H9 (cell line): ENCODE results near the gene BANP. TPM values are rescaled to one million over a fixed set of nuclear protein-coding genes. Genes with fewer than 3 reads are reported as not detected.
A peak's percentile ranks its signal among the peaks of the same experiment; 100 is the strongest.

ENCODE experiments used
- DNase-seq: peaks from one replicate; pipeline ENCODE4 v3.0.0-alpha.2; 2017
- H2AFZ ChIP-seq: one replicate; pipeline ENCODE4 v1.6.1; 2013; ENCODE audit warnings: mild to moderate bottlenecking, low read length, control low read depth, moderate library complexity
- H2AK5ac ChIP-seq: 2 replicates; pipeline ENCODE4 v1.6.1; 2013; ENCODE audit warnings: low read length, control low read depth, mixed read lengths; ENCODE audit not compliant: insufficient read length
- H2BK120ac ChIP-seq: one replicate; pipeline ENCODE4 v1.6.1; 2013; ENCODE audit warnings: low read depth, mild to moderate bottlenecking, low read length, control low read depth, inconsistent platforms; ENCODE audit not compliant: poor library complexity, severe bottlenecking
- H2BK12ac ChIP-seq: 2 replicates; pipeline ENCODE4 v1.6.1; 2013; ENCODE audit warnings: low read length, control low read depth, mixed read lengths, low read depth; ENCODE audit not compliant: insufficient read length
- H2BK15ac ChIP-seq: 2 replicates; pipeline ENCODE4 v1.6.1; 2013; ENCODE audit warnings: low read depth, low read length, control low read depth
- H2BK20ac ChIP-seq: one replicate; pipeline ENCODE4 v1.6.1; 2013; ENCODE audit warnings: low read depth, mild to moderate bottlenecking, low read length, control low read depth, inconsistent platforms; ENCODE audit not compliant: poor library complexity, severe bottlenecking
- H2BK5ac ChIP-seq: 2 replicates; pipeline ENCODE4 v1.6.1; 2013; ENCODE audit warnings: low read length, control low read depth, mixed read lengths; ENCODE audit not compliant: insufficient read length
- H3K14ac ChIP-seq: 2 replicates; pipeline ENCODE4 v1.6.1; 2013; ENCODE audit warnings: low read length, control low read depth; ENCODE audit not compliant: insufficient read depth
- H3K18ac ChIP-seq: 2 replicates; pipeline ENCODE4 v1.6.1; 2013; ENCODE audit warnings: low read depth, mild to moderate bottlenecking, mixed read lengths, low read length, control low read depth; ENCODE audit not compliant: insufficient read length
- H3K23ac ChIP-seq: 2 replicates; pipeline ENCODE4 v1.6.1; 2013; ENCODE audit warnings: low read length, control low read depth, mixed read lengths, low read depth; ENCODE audit not compliant: insufficient read length
- H3K23me2 ChIP-seq: 2 replicates; pipeline ENCODE4 v1.6.1; 2013; ENCODE audit warnings: low read depth, mild to moderate bottlenecking, mixed read lengths, low read length, control low read depth; ENCODE audit not compliant: insufficient read length, poor library complexity, severe bottlenecking
- H3K27ac ChIP-seq: 2 replicates; pipeline ENCODE4 v1.5.1; 2013; ENCODE audit warnings: low read length, control low read depth, mixed read lengths, low read depth; ENCODE audit not compliant: insufficient read length
- H3K27me3 ChIP-seq: 2 replicates; pipeline ENCODE4 v1.6.1; 2013; ENCODE audit warnings: low read length, control low read depth, inconsistent platforms; ENCODE audit not compliant: insufficient read depth
- H3K4ac ChIP-seq: 2 replicates; pipeline ENCODE4 v1.6.1; 2013; ENCODE audit warnings: low read depth, mild to moderate bottlenecking, control low read depth, inconsistent platforms, low read length, moderate library complexity
- H3K4me1 ChIP-seq: 2 replicates; pipeline ENCODE4 v1.6.1; 2013; ENCODE audit warnings: low read length, control low read depth, inconsistent platforms; ENCODE audit not compliant: insufficient read depth
- H3K4me2 ChIP-seq: 2 replicates; pipeline ENCODE4 v1.6.1; 2013; ENCODE audit warnings: low read length, control low read depth, mixed read lengths; ENCODE audit not compliant: insufficient read length, insufficient read depth
- H3K56ac ChIP-seq: 2 replicates; pipeline ENCODE4 v1.6.1; 2013; ENCODE audit warnings: low read depth, mild to moderate bottlenecking, mixed read lengths, low read length, control low read depth; ENCODE audit not compliant: insufficient read length
- H3K79me1 ChIP-seq: 2 replicates; pipeline ENCODE4 v1.6.1; 2013; ENCODE audit warnings: low read depth, mild to moderate bottlenecking, moderate library complexity, low read length, control low read depth, inconsistent platforms; ENCODE audit not compliant: insufficient read depth, poor library complexity, severe bottlenecking
- H3K79me2 ChIP-seq: 2 replicates; pipeline ENCODE4 v1.6.1; 2013; ENCODE audit warnings: low read length, control low read depth, inconsistent platforms; ENCODE audit not compliant: insufficient read depth
- H3K9ac ChIP-seq: 2 replicates; pipeline ENCODE4 v1.6.1; 2013; ENCODE audit warnings: low read length, control low read depth, mixed read lengths; ENCODE audit not compliant: insufficient read length; ENCODE audit errors: extremely low read depth
- H3K9me3 ChIP-seq: one replicate; pipeline ENCODE4 v1.6.1; 2013; ENCODE audit warnings: low read depth, low read length, inconsistent platforms; ENCODE audit not compliant: control insufficient read depth
- H3T11ph ChIP-seq: one replicate; pipeline ENCODE4 v1.6.1; 2013; ENCODE audit warnings: mild to moderate bottlenecking, low read length, control low read depth, inconsistent platforms
- H4K20me1 ChIP-seq: one replicate; pipeline ENCODE4 v1.6.1; 2013; ENCODE audit not compliant: control insufficient read depth, insufficient read length, insufficient read depth
- H4K5ac ChIP-seq: 2 replicates; pipeline ENCODE4 v1.6.1; 2013; ENCODE audit warnings: low read depth, mild to moderate bottlenecking, mixed read lengths, low read length, control low read depth; ENCODE audit not compliant: insufficient read length
- H4K8ac ChIP-seq: replicated peaks from 2 replicates; pipeline ENCODE4 v1.6.1; 2013; ENCODE audit warnings: low read length, control low read depth, mixed read lengths, low read depth; ENCODE audit not compliant: insufficient read length
- H4K91ac ChIP-seq: 2 replicates; pipeline ENCODE4 v1.6.1; 2013; ENCODE audit warnings: low read depth, mild to moderate bottlenecking, moderate library complexity, mixed read lengths, low read length, control low read depth; ENCODE audit not compliant: insufficient read length
- H3K27ac Mint-ChIP-seq, 3 experiments: 2 replicates in 2 of 3; 3 replicates in 1 of 3; pipeline ENCODE4 v1.8.0; 2020 to 2021; ENCODE audit warnings: mixed read lengths in 3 of 3, mild to moderate bottlenecking in 1 of 3, moderate library complexity in 1 of 3
- H3K27me3 Mint-ChIP-seq: 2 replicates; pipeline ENCODE4 v1.8.0; 2021; ENCODE audit warnings: low read depth, mild to moderate bottlenecking, moderate library complexity, mixed read lengths
- H3K36me3 Mint-ChIP-seq, 3 experiments: 2 replicates in 2 of 3; 3 replicates in 1 of 3; pipeline ENCODE4 v1.8.0; 2020 to 2021; ENCODE audit warnings: low read depth in 3 of 3, mixed read lengths in 3 of 3; ENCODE audit not compliant: insufficient read depth in 1 of 3
- H3K4me1 Mint-ChIP-seq, 2 experiments: 2 replicates each; pipeline ENCODE4 v1.8.0; 2020; ENCODE audit warnings: mixed read lengths in 2 of 2
- H3K4me3 Mint-ChIP-seq, 2 experiments: 2 replicates in 1 of 2; 3 replicates in 1 of 2; pipeline ENCODE4 v1.8.0; 2020 to 2021; ENCODE audit warnings: mild to moderate bottlenecking in 2 of 2, mixed read lengths in 2 of 2, moderate library complexity in 1 of 2
- H3K9me3 Mint-ChIP-seq, 2 experiments: 2 replicates in 1 of 2; 3 replicates in 1 of 2; pipeline ENCODE4 v1.8.0; 2020; ENCODE audit warnings: mild to moderate bottlenecking in 2 of 2, mixed read lengths in 2 of 2, moderate library complexity in 1 of 2
- CTCF ChIP-seq: fragments of 200-600 bp; sonication (generic); conservative IDR thresholded peaks from 3 replicates; pipeline ENCODE4 v1.8.0; 2021; ENCODE audit warnings: antibody characterized with exemption, mild to moderate bottlenecking
- WGBS: extraction: QIAGEN DNeasy Blood & Tissue Kit; methylation state at CpG from one replicate; pipeline ENCODE4 v1.1.7; 2013; ENCODE audit warnings: missing lambda C conversion rate, low lambda C conversion rate, mixed read lengths; ENCODE audit not compliant: insufficient read length; ENCODE audit errors: extremely low coverage; 5-methylcytosine and 5-hydroxymethylcytosine counted together
- total RNA-seq: library from RNA; stranded (reverse); gene quantifications from 2 replicates; pipeline ENCODE4 v1.2.1, GENCODE V29; 2021

Gene BANP
- total RNA-seq, 1 experiment from 2014 or later: 24.9 TPM

DNA sequence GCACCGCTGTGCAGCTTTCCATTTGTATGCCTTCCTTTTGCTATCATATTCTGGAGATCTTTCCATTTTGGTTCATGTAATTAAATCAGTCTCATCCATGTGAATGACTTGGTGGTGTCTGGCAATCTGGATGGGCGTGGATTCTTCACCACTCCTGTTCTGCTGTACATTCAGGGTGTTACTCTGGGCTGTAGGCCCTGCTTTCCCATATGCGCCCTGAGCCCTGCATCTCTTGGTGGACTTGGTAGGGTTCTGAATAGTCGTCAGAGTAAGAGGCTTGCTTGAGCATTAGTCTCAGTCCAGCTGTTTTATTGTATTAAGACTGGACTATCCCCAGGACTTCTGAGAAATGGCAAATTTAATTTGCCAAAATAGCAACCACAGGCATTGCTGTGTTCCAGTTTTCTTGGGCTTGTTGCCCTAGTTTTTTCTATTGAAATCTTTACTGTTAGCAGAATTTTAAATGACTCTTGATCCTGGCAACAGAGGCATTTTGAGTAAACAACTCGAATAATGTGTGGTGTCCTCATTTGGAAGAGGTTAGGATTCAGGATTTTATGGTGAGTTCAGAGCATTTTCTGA is 14.9 kb downstream of the BANP start:
- Mint-ChIP-seq H3K36me3 (peaks cover 5 to 11% (median 11%) of the 10 kb centered on the region in 3 experiments), H3K27ac (peak overlapping the region in 2 of 3 experiments; percentile 25 to 86; a peak in 3 of 7 replicates), H3K27me3 (peaks cover 1% of the 10 kb centered on the region; the same call in 1 of the 2 replicates), H3K9me3 (peaks cover 4% of the 10 kb centered on the region in 2 experiments), H3K4me1 (peaks cover 21 to 23% of the 10 kb centered on the region in 2 experiments), H3K4me3 (peak overlapping the region in 1 of 2 experiments; percentile 35; a peak in 1 of 5 replicates)
- H3K23me2 ChIP-seq: no peaks in the 10 kb centered on the region
- H4K8ac ChIP-seq: no peak overlapping the region
- H2AK5ac ChIP-seq: no peak overlapping the region
- no peaks in the 10 kb centered on the region for H3K9me3 ChIP-seq
- no peak overlapping the region for H2BK5ac ChIP-seq
- H3K4ac ChIP-seq: no peak overlapping the region
- H3K27ac ChIP-seq: no peak overlapping the region
- no peak overlapping the region for H2BK12ac ChIP-seq
- H3K18ac ChIP-seq: no peak overlapping the region
- no peak overlapping the region for H3K9ac ChIP-seq
- H2BK20ac ChIP-seq: no peak overlapping the region
- H3T11ph ChIP-seq: no peak overlapping the region
- H2BK120ac ChIP-seq: no peak overlapping the region
- no peak overlapping the region for H2BK15ac ChIP-seq
- H4K5ac ChIP-seq: no peak overlapping the region
- no peaks in the 10 kb centered on the region for H3K4me1 ChIP-seq
- peaks cover 23% of the 10 kb centered on the region; the same call in 1 of the 2 replicates for H3K79me2 ChIP-seq
- H3K4me2 ChIP-seq: no peak overlapping the region
- DNase-seq: no peak
- no peaks in the 10 kb centered on the region for H4K20me1 ChIP-seq
- H3K14ac ChIP-seq: no peak overlapping the region
- peaks cover 12% of the 10 kb centered on the region for H3K79me1 ChIP-seq
- no peak for TF ChIP-seq CTCF
- H3K56ac ChIP-seq: no peak overlapping the region
- no CpG with 5 or more reads among the region's 5 CpGs for WGBS
- H2AFZ ChIP-seq: no peak overlapping the region
- H4K91ac ChIP-seq: no peak overlapping the region
- no peaks in the 10 kb centered on the region; the same call in 1 of the 2 replicates for H3K27me3 ChIP-seq
- no peak overlapping the region for H3K23ac ChIP-seq
